Fibroblast of skin of left quadriceps (primary cell): ENCODE results near the gene PRKG1.
"Not testable (repeated sequence)": the region's sequence is repeated elsewhere in the genome, so short reads cannot be mapped to it uniquely, and the experiment has no call there.

Source experiments
- DNase-seq, 2 experiments: peaks; one replicate each; pipeline ENCODE4 v3.0.0-alpha.2; 2013; ENCODE audit warnings: low read depth in 2 of 2

Gene PRKG1

GRCh38 chr10:51999096-51999495, 924.8 kb downstream of the PRKG1 start:
- DNase-seq = no peak

DNA sequence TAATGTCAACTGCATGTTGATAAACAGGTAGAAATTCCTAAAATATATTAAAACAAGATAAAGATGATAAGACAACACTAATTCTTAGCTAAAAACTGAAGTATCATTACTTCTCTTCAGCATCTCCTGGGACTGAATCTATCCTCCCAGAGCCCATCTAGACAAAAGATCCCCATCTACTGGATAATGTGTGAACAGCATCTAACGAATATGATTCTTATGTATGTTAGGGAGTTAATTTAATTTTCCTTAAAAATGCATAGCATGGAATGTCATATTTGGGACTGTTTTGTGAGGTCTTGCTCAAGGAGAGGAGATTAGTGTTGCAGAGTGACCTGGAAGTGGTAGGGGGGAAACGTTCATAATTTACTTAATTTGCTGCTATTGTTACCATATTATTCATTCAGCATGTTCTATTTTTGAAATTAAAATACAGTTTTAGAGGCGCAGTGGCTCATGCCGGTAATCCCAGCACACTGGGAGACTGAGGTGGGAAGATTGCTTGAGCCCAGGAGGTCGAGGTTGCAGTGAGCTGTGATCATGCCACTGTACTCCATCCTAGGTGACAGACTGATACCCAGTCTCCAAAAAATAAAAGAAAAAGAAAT, 930.2 kb downstream of the PRKG1 start:
- peak; percentile 35 to 40 for DNase-seq

DNA sequence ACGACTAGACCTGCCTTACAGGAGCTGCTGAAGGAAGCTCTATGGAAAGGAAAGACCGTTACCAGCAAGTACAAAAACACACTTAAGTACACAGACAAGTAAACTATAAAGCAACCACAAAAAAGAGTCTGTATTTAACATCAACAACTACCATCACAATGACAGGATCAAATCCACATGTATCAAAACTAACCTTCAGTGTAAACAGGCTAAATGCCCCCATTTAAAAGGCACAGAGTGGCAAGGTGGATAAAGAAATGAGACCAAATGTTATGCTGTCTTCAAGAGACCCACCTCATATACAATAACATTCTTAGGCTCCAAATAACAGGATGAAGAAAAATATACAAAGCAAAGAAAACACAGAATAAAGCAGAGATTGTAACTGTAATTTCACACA, 932.8 kb downstream of the PRKG1 start:
- DNase-seq = no peak

- peak; percentile 34 to 36 for DNase-seq
These were observed 936.8 kb downstream of the PRKG1 start for GRCh38 chr10:52011118-52011517.

- no peak for DNase-seq
These were observed 944.8 kb downstream of the PRKG1 start for GRCh38 chr10:52019077-52019555.

DNA sequence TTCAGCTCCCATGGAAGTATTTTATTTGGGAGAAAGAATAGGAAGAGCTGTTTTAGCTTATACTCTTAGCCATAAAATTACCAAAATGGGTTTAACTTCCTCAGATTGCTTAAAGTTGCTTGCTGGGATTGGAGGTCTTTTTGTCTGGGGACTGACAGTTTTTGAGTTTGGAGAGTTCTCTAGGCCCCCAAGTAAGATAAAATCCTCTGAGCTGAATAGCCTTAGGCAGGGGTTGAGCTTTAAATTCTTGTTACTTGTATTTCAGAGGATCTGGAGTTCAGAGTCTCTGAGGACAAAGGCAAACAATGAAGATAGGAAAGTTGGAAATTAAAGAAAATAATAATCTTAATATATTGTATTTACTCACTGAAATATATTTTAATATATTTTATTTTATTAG, 945.4 kb downstream of the PRKG1 start:
- DNase-seq = no peak

- no peak for DNase-seq
These were observed 945.9 kb downstream of the PRKG1 start for GRCh38 chr10:52020173-52020572.

GRCh38 chr10:52020702-52021101, 946.4 kb downstream of the PRKG1 start:
- DNase-seq = no peak

GRCh38 chr10:52027055-52027705, 952.9 kb downstream of the PRKG1 start:
- DNase-seq = peak; percentile 39 to 53

DNA sequence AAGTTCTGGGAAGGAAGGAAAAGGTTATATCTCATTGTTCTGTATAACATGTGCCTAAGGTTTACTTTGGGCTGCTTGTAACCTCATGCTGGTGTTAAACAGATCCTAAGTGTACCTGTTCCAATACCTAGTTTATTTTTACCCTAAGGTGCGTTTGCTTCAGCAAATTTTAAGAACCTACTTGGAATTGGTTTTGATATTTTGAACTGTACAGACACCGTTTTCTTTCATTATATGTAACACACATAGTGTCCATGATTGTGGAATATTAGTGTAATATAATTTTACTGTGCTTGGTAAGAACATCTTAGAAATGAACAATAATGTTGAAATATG, 954.2 kb downstream of the PRKG1 start:
- DNase-seq = no peak

DNA sequence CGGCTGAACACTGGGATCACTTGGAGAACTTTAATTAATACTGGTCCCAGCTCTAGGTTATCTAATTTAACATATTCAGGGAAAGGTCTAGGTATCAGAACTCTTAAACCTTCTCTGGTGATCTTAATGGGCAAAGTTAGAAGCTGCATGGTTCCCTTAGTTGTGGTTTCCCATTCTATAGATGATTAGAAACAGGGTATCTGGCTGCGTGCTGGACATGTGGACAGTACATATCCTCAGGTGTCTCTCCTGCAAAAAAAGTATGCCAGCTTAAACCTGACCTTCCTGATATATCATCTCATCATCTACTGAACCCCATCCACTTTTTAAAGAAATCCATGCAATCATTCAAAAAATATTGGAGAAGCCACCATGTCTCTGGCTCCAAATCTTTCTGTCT, 955.3 kb downstream of the PRKG1 start:
- DNase-seq = no peak

- no peak for DNase-seq
These were observed 955.9 kb downstream of the PRKG1 start for GRCh38 chr10:52030051-52030790.

GRCh38 chr10:52030975-52031374, 956.7 kb downstream of the PRKG1 start:
- no peak for DNase-seq

GRCh38 chr10:52031771-52032170, 957.5 kb downstream of the PRKG1 start:
- peak in 1 of 2 experiments; percentile 8 for DNase-seq

DNA sequence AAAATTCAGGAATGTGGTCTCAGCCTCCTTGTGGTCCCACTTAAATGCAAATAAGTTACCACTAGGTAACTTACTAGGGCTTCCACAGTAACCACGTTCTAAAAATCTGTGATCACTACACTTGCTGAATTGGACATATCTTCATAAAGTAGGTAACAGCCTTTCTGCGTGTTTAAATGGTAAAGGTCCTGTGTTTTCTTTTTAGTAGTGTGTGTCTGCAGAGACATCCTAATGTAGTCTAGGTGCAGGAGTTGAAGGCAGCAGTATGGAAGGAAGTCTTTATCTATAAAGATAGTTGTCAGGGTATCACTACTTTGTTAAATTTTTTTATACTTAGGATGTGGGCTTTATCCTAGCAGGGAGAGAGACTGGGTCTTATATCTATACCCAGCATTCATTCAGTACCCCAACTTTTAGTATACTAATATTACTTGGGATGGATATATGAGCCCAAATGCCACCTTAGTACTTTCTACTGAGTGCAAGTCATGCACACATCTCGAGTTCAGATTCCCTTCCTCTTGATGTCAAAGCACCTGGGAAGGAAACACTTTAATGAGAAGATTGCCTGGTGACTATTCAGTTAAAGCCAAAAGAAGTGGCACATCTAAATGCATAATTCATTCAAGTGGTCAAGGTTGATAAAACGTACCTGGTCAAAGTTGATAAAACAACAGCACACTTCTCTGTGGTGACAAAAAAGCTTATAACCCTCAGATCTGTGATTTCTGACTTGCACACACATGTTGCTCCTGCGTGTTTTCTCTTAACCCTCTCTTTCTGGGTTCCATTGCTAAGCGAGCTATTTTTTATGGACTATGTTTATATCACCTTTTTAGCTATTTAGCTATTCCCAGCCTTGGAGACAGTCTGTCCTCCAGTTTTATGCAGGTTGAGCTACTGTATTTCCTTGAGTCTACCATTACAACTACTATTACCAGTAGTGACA, 958.7 kb downstream of the PRKG1 start:
- no peak for DNase-seq

GRCh38 chr10:52039002-52039793, 964.9 kb downstream of the PRKG1 start:
- DNase-seq = not testable (repeated sequence)

- DNase-seq = no peak
These were observed 966.2 kb downstream of the PRKG1 start for GRCh38 chr10:52040486-52040885.

GRCh38 chr10:52043811-52044210, 969.5 kb downstream of the PRKG1 start:
- no peak for DNase-seq

GRCh38 chr10:52048051-52048450, 973.8 kb downstream of the PRKG1 start:
- DNase-seq = no peak

DNA sequence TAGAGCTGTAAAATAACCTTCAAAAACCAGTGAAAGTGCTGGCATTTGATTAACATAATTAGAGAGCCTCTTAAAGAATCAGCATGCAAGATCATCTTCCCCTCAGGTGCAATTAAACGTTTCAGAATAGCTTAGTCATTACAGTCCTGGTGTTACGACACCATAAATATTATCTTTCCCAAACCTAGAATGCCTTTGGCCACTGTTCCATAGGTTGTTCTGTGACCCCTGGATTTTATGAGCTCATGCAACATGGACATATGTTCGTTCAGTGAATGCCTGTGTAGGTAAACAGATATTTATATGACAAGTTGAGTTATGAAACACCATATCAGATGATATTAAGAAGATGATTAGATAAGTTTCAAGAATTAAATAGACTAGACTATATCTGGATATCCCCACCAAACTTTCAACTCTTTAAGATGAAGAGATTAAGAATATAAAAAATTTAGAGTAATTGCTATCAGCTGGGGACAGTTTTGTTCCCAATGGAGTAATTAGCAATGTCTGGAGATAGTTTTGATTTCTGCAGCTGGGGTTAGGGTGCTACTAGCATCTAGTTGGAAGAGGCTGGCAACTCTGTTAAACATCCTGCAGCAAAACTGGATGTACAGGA, 976.3 kb downstream of the PRKG1 start:
- DNase-seq = no peak

GRCh38 chr10:52053497-52053896, 979.2 kb downstream of the PRKG1 start:
- no peak for DNase-seq
